Suprapubic skin (tissue), 4 donors: ENCODE measurements around the gene GOPC. TPM values are rescaled to one million over a fixed set of nuclear protein-coding genes. Genes with fewer than 3 reads are reported as not detected.
"Not testable (repeated sequence)": the region's sequence is repeated elsewhere in the genome, so short reads cannot be mapped to it uniquely, and the experiment has no call there.

Experiments used
- DNase-seq, 2 donors: peaks; one replicate each; pipeline ENCODE4 v3.0.0-alpha.2; 2019; ENCODE audit warnings: low spot score in 2 of 2
- H3K27ac ChIP-seq: fragments of 200-600 bp; sonication (generic); one replicate; pipeline ENCODE4 v1.5.1; 2019
- H3K27me3 ChIP-seq: fragments of 200-600 bp; sonication (generic); one replicate; pipeline ENCODE4 v1.5.1; 2019
- H3K36me3 ChIP-seq: fragments of 200-600 bp; sonication (generic); one replicate; pipeline ENCODE4 v1.5.1; 2019
- H3K4me1 ChIP-seq: fragments of 200-600 bp; sonication (generic); one replicate; pipeline ENCODE4 v1.5.1; 2019
- H3K4me3 ChIP-seq: fragments of 200-600 bp; sonication (generic); one replicate; pipeline ENCODE4 v1.5.1; 2019; ENCODE audit warnings: mild to moderate bottlenecking
- H3K9me3 ChIP-seq: fragments of 200-600 bp; sonication (generic); one replicate; pipeline ENCODE4 v1.5.1; 2019
- EP300 ChIP-seq: sonication (generic); formaldehyde crosslinking; IDR thresholded peaks from one replicate; pipeline ENCODE4 v1.6.1; 2017; ENCODE audit warnings: antibody characterized with exemption
- POLR2A ChIP-seq, 2 donors: fragments of 450-650 bp; IDR thresholded peaks; one replicate each; pipeline ENCODE4 v1.6.1; 2017; ENCODE audit warnings: antibody characterized with exemption in 2 of 2, mild to moderate bottlenecking in 2 of 2, moderate library complexity in 2 of 2
- POLR2AphosphoS5 ChIP-seq, 3 donors: sonication (generic); formaldehyde crosslinking; IDR thresholded peaks; one replicate each; pipeline ENCODE4 v1.6.1; 2017; ENCODE audit warnings: antibody characterized with exemption in 3 of 3
- WGBS: methylation state at CpG from one replicate; pipeline ENCODE4 v1.1.5; 2018; 5-methylcytosine and 5-hydroxymethylcytosine counted together
- total RNA-seq, 4 donors: library from RNA; depleted of rRNA; stranded (reverse); fragments of >200 nt; gene quantifications; one replicate each; pipeline ENCODE4 v1.1.0, GENCODE V29; 2016
- TF ChIP-seq, protein P1 (sequence below), 2 donors: fragments of 200-600 bp in 1 of 2; fragments of 450-650 bp in 1 of 2; sonication (generic) in 1 of 2; IDR thresholded peaks; one replicate each; pipeline ENCODE4 v1.5.1; 2016 to 2019; ENCODE audit warnings: antibody characterized with exemption in 2 of 2, mild to moderate bottlenecking in 1 of 2, moderate library complexity in 1 of 2

Gene GOPC
- total RNA-seq, 4 donors from 2014 or later: 15.5 to 21.9 (median 20.0) TPM

GRCh38 chr6:117521791-117522502, 80.4 kb downstream of the GOPC start:
- no peaks in the 10 kb centered on the region for H3K27me3 ChIP-seq
- 95% methylated on average over 5 of the region's 5 CpGs for WGBS
- no peaks in the 10 kb centered on the region for H3K9me3 ChIP-seq
- H3K27ac ChIP-seq: no peak overlapping the region
- H3K36me3 ChIP-seq: no peaks in the 10 kb centered on the region
- DNase-seq: no peak
- H3K4me1 ChIP-seq: no peaks in the 10 kb centered on the region
- no peak overlapping the region for H3K4me3 ChIP-seq
- TF ChIP-seq POLR2AphosphoS5 (IDR thresholded peaks at IDR 0.05) (no peak), POLR2A (IDR thresholded peaks at IDR 0.05) (no peak), EP300 (no peak)
- TF ChIP-seq, protein P1, sequence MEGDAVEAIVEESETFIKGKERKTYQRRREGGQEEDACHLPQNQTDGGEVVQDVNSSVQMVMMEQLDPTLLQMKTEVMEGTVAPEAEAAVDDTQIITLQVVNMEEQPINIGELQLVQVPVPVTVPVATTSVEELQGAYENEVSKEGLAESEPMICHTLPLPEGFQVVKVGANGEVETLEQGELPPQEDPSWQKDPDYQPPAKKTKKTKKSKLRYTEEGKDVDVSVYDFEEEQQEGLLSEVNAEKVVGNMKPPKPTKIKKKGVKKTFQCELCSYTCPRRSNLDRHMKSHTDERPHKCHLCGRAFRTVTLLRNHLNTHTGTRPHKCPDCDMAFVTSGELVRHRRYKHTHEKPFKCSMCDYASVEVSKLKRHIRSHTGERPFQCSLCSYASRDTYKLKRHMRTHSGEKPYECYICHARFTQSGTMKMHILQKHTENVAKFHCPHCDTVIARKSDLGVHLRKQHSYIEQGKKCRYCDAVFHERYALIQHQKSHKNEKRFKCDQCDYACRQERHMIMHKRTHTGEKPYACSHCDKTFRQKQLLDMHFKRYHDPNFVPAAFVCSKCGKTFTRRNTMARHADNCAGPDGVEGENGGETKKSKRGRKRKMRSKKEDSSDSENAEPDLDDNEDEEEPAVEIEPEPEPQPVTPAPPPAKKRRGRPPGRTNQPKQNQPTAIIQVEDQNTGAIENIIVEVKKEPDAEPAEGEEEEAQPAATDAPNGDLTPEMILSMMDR (IDR thresholded peaks at IDR 0.05): no peak

GRCh38 chr6:117520603-117521395, 81.5 kb downstream of the GOPC start:
- WGBS: 90% methylated on average over 4 of the region's 4 CpGs
- DNase-seq: no peak
- no peaks in the 10 kb centered on the region for H3K9me3 ChIP-seq
- no peak overlapping the region for H3K27ac ChIP-seq
- H3K36me3 ChIP-seq: no peaks in the 10 kb centered on the region
- no peaks in the 10 kb centered on the region for H3K4me1 ChIP-seq
- H3K4me3 ChIP-seq: no peak overlapping the region
- no peak for TF ChIP-seq POLR2AphosphoS5 (IDR thresholded peaks at IDR 0.05)
- TF ChIP-seq, protein P1 (IDR thresholded peaks at IDR 0.05): no peak
- no peak for TF ChIP-seq EP300
- no peak for TF ChIP-seq POLR2A (IDR thresholded peaks at IDR 0.05)
- H3K27me3 ChIP-seq: no peaks in the 10 kb centered on the region

DNA sequence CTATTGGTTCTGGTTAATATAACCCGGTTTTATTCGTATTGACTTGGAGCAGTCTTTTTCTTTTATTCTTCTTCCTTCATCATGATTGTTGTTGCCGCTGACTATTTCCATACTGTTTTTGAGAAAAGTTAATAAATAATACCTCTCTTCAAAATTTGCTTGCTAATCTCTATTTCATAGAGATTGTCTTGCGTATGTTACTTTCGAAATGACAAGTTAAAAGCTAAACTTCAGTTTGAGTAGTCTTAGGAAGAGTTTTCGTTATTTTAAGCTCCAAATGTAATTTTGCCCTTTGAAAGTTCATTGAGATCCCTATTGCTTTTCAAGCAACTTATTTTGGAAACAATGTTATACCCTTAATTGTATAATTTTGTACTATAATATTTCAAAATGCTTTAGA, 83.4 kb downstream of the GOPC start:
- H3K36me3 ChIP-seq: no peaks in the 10 kb centered on the region
- TF ChIP-seq POLR2AphosphoS5 (IDR thresholded peaks at IDR 0.05): no peak
- no peak for TF ChIP-seq EP300
- TF ChIP-seq, protein P1 (IDR thresholded peaks at IDR 0.05): no peak
- TF ChIP-seq POLR2A (IDR thresholded peaks at IDR 0.05): no peak
- no peaks in the 10 kb centered on the region for H3K9me3 ChIP-seq
- H3K27ac ChIP-seq: no peak overlapping the region
- no peak for DNase-seq
- H3K27me3 ChIP-seq: no peaks in the 10 kb centered on the region
- WGBS: 94% methylated on average over 6 of the region's 6 CpGs
- H3K4me3 ChIP-seq: no peak overlapping the region
- H3K4me1 ChIP-seq: no peaks in the 10 kb centered on the region

DNA sequence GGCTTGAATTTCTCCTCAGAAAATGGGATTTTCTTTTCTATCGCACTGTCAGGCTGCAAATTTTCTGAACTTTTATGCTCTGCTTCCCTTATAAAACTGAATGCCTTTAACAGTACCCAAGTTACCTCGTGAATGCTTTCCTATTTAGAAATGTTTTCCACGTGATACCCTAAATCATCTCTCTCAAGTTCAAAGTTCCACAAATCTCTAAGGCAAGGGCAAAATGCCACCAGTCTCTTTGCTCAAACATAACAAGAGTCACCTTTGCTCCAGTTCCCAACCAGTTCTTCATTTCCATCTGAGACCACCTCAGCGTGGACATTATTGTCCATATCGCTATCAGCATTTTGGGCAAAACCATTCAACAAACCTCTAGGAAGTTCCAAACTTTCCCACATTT, 84.3 kb downstream of the GOPC start:
- not testable (repeated sequence) for H3K27ac ChIP-seq, H3K4me1 ChIP-seq, H3K4me3 ChIP-seq, H3K9me3 ChIP-seq, H3K36me3 ChIP-seq, DNase-seq, H3K27me3 ChIP-seq
- 95% methylated on average over 5 of the region's 5 CpGs for WGBS

DNA sequence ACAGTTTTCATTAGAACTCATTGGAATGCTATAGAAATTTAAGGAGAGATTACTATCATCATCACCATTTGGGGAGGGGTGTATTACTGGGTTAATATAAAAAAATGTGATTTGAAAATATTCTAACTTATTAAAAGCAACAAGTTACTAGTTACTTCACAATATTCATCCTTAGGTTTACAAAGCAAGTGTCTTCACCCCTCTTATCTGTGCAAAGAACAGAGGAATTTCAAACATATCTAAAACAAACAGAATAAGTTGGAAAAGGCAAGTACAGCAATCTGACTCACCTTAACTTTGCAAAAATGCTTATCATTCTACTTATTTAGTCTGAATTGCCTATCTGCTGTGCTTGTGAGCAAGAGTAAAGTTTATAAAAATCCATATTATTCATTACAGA, 87.0 kb downstream of the GOPC start:
- Histone ChIP-seq H3K27ac (no peak overlapping the region), H3K27me3 (no peaks in the 10 kb centered on the region), H3K4me3 (no peak overlapping the region), H3K4me1 (no peaks in the 10 kb centered on the region), H3K9me3 (no peaks in the 10 kb centered on the region), H3K36me3 (no peaks in the 10 kb centered on the region)
- DNase-seq: no peak
- TF ChIP-seq, protein P1 (IDR thresholded peaks at IDR 0.05): no peak
- no peak for TF ChIP-seq POLR2A (IDR thresholded peaks at IDR 0.05)
- no peak for TF ChIP-seq EP300
- no peak for TF ChIP-seq POLR2AphosphoS5 (IDR thresholded peaks at IDR 0.05)
